ENCODE results near the gene SLC16A4. TPM values are rescaled to one million over a fixed set of nuclear protein-coding genes. Genes with fewer than 3 reads are reported as not detected.

SLC16A4 gene
- total and polyA plus RNA-seq, 2 experiments from 2014 or later = 0.94 to 1.6 TPM

- ATAC-seq = no peak
Measured at GRCh38 chr1:110403805-110404204, 13.0 kb upstream of the SLC16A4 start.

More at GRCh38 chr1:110403805-110404204, 13.0 kb upstream of the SLC16A4 start:
- no peaks in the 10 kb centered on the region for H3K9me2 ChIP-seq (ENCODE audit: insufficient read depth)
- DNase-seq (ENCODE audit: low spot score) = no peak
- peaks cover 41% of the 10 kb centered on the region for H3K36me3 ChIP-seq (ENCODE audit: insufficient read depth)
- Mint-ChIP-seq H3K9me3 (no peaks in the 10 kb centered on the region; the same call in 2 of the 3 replicates), H3K4me3 (no peak overlapping the region), H3K27me3 (ENCODE audit: insufficient read depth, low read depth, poor library complexity) (peaks cover 6% of the 10 kb centered on the region), H3K36me3 (ENCODE audit: low read depth) (peaks cover 42% of the 10 kb centered on the region), H3K4me1 (peaks cover 2% of the 10 kb centered on the region; the same call in 1 of the 3 replicates), H3K27ac (no peak overlapping the region)
- no peak overlapping the region for H3K4me3 ChIP-seq
- H3K79me2 ChIP-seq (replicated peaks; ENCODE audit: insufficient read depth) = peaks cover 17% of the 10 kb centered on the region
- H2AFZ ChIP-seq = no peak overlapping the region
- no peak overlapping the region for H3K27ac ChIP-seq (ENCODE audit: low read depth)
- H3K4me2 ChIP-seq = no peak overlapping the region
- no peaks in the 10 kb centered on the region for H3K27me3 ChIP-seq (ENCODE audit: insufficient read depth)
- H3K4me1 ChIP-seq (ENCODE audit: insufficient read depth) = peaks cover 5% of the 10 kb centered on the region; the same call in 1 of the 2 replicates
- H4K20me1 ChIP-seq (replicated peaks; ENCODE audit: insufficient read depth) = 0 out of 2 replicates have a peak, but pooled peaks cover 3% of the 10 kb centered on the region
- no peak for TF ChIP-seq ETS1 (IDR thresholded peaks at IDR 0.05)
- no peak for TF ChIP-seq REST (IDR thresholded peaks at IDR 0.05; ENCODE audit: unreplicated experiment)
- no peak for TF ChIP-seq STAT1 (IDR thresholded peaks at IDR 0.05; ENCODE audit: unreplicated experiment)
- no peak for TF ChIP-seq EZH2 (IDR thresholded peaks at IDR 0.05; ENCODE audit: low read depth, unreplicated experiment)
- no peak for TF ChIP-seq ZNF114 (CRISPR knock-in tag; IDR thresholded peaks at IDR 0.05)
- TF ChIP-seq CTCF (conservative IDR thresholded peaks at IDR 0.05; ENCODE audit: low read depth in 2 of 2) = no peak
- TF ChIP-seq ZNF462 (CRISPR knock-in tag; IDR thresholded peaks at IDR 0.05) = no peak
- no peak for TF ChIP-seq POLR2AphosphoS5 (IDR thresholded peaks at IDR 0.05; ENCODE audit: low read depth)
- no peak for TF ChIP-seq CREB1 (CRISPR knock-in tag; IDR thresholded peaks at IDR 0.05; ENCODE audit: low read depth)
- no peak for TF ChIP-seq NANOG (IDR thresholded peaks at IDR 0.05; ENCODE audit: borderline replicate concordance)
- no peak for TF ChIP-seq ZNF331 (CRISPR knock-in tag; IDR thresholded peaks at IDR 0.05; ENCODE audit: low read depth)
- no peak for TF ChIP-seq JUNB (IDR thresholded peaks at IDR 0.05; ENCODE audit: unreplicated experiment)
- no peak for TF ChIP-seq EZH2phosphoT487 (IDR thresholded peaks at IDR 0.05; ENCODE audit: unreplicated experiment)
- no peaks in the 10 kb centered on the region for H3F3A ChIP-seq (replicated peaks; ENCODE audit: low read depth)

Measured in GM23338 (cell line).